Body of pancreas (tissue), 4 donors: ENCODE results near the gene PMAIP1.

Source experiments
- POLR2A ChIP-seq, 3 donors: fragments of 450-650 bp; IDR thresholded peaks; one replicate each; pipeline ENCODE4 v1.6.1; 2016; ENCODE audit warnings: antibody characterized with exemption in 3 of 3, mild to moderate bottlenecking in 2 of 3
- TF ChIP-seq, protein P1 (sequence below), 7 experiments: fragments of 450-650 bp in 4 of 7; fragments of 200-600 bp in 3 of 7; sonication (generic) in 3 of 7; IDR thresholded peaks; one replicate each; pipeline ENCODE4 v1.5.1; 2016 to 2019; ENCODE audit warnings: antibody characterized with exemption in 7 of 7

DNA sequence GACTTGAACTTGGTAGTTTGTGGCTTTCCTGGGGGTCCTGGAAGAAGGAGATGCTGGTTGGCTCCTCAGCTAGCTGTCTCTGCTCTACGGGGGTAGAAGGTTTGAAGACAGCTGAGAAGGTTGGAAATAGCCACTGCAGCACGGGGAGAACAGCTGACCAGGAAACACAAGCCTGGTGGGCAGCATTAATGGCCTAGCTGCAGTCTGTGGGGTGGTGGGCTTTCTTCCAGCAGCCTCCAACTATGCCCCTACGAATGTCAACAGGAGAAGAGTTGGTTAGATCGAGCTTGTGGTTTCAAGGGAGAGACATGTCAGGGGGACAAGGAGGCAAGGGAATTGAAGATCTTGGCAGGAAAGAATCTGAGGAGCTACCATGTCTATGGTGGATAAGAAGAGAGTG, 38.9 kb downstream of the PMAIP1 start:
- TF ChIP-seq, protein P1, sequence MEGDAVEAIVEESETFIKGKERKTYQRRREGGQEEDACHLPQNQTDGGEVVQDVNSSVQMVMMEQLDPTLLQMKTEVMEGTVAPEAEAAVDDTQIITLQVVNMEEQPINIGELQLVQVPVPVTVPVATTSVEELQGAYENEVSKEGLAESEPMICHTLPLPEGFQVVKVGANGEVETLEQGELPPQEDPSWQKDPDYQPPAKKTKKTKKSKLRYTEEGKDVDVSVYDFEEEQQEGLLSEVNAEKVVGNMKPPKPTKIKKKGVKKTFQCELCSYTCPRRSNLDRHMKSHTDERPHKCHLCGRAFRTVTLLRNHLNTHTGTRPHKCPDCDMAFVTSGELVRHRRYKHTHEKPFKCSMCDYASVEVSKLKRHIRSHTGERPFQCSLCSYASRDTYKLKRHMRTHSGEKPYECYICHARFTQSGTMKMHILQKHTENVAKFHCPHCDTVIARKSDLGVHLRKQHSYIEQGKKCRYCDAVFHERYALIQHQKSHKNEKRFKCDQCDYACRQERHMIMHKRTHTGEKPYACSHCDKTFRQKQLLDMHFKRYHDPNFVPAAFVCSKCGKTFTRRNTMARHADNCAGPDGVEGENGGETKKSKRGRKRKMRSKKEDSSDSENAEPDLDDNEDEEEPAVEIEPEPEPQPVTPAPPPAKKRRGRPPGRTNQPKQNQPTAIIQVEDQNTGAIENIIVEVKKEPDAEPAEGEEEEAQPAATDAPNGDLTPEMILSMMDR (IDR thresholded peaks at IDR 0.05) = no peak
- no peak for TF ChIP-seq POLR2A (IDR thresholded peaks at IDR 0.05)
